GM12892 (cell line): ENCODE measurements around the gene MID1.

ENCODE experiments used
- POLR2A ChIP-seq: IDR thresholded peaks from 2 replicates; pipeline ENCODE4 v1.6.1; 2011; ENCODE audit warnings: low read depth, low read length, control low read depth
- POLR2AphosphoS5 ChIP-seq: IDR thresholded peaks from 2 replicates; pipeline ENCODE4 v1.6.1; 2011; ENCODE audit warnings: low read depth, low read length, control low read depth
- TAF1 ChIP-seq: IDR thresholded peaks from 2 replicates; pipeline ENCODE4 v1.6.1; 2011; ENCODE audit warnings: low read depth, mild to moderate bottlenecking, control low read depth, low read length, borderline replicate concordance

GRCh38 chrX:10496345-10496965 is 123.9 kb downstream of the MID1 start:
- no peak for TF ChIP-seq POLR2AphosphoS5
- TF ChIP-seq POLR2A, result no peak
- TF ChIP-seq TAF1, result no peak
